Adrenal gland (tissue), 12 donors: ENCODE results near the gene HACE1. TPM values are rescaled to one million over a fixed set of nuclear protein-coding genes. Genes with fewer than 3 reads are reported as not detected.
"Not testable (repeated sequence)": the region's sequence is repeated elsewhere in the genome, so short reads cannot be mapped to it uniquely, and the experiment has no call there.

Source experiments
- DNase-seq, 7 donors: peaks; one replicate each; pipeline ENCODE4 v3.0.0-alpha.2; 2019 to 2020
- H3K27ac ChIP-seq, 5 donors: fragments of 200-600 bp; sonication (generic) in 4 of 5; 1 replicate in 3 of 5; 2 replicates in 2 of 5; pipeline versions ENCODE4 v1.5.1 to v1.8.0; 2016 to 2020; ENCODE audit warnings: mild to moderate bottlenecking in 1 of 5
- H3K27me3 ChIP-seq: fragments of 200-600 bp; 2 replicates; pipeline ENCODE4 v1.8.0; 2021
- H3K36me3 ChIP-seq, 2 donors: fragments of 200-600 bp; replicated peaks in 1 of 2; 1 replicate in 1 of 2; 2 replicates in 1 of 2; pipeline versions ENCODE4 v1.5.1 to v1.8.0; 2018 to 2022
- H3K4me1 ChIP-seq, 2 donors: fragments of 200-600 bp; replicated peaks in 1 of 2; 1 replicate in 1 of 2; 2 replicates in 1 of 2; pipeline versions ENCODE4 v1.5.1 to v1.8.0; 2018 to 2021
- H3K4me3 ChIP-seq, 4 donors: fragments of 200-600 bp; sonication (generic) in 3 of 4; one replicate each; pipeline ENCODE4 v1.5.1; 2016 to 2018
- H3K9me3 ChIP-seq, 3 donors: fragments of 200-600 bp; sonication (generic) in 1 of 3; replicated peaks in 1 of 3; 1 replicate in 2 of 3; 2 replicates in 1 of 3; pipeline versions ENCODE4 v1.5.1 to v1.8.0; 2016 to 2021
- CTCF ChIP-seq, 6 experiments: fragments of 450-650 bp in 4 of 6; fragments of 200-600 bp in 2 of 6; sonication (generic) in 1 of 6; IDR thresholded peaks; 1 replicate in 5 of 6; 2 replicates in 1 of 6; pipeline versions ENCODE4 v1.5.1 to v1.8.0; 2016 to 2021; ENCODE audit warnings: antibody characterized with exemption in 6 of 6, mild to moderate bottlenecking in 2 of 6, moderate library complexity in 1 of 6
- POLR2A ChIP-seq, 2 donors: fragments of 450-650 bp; IDR thresholded peaks; one replicate each; pipeline ENCODE4 v1.6.1; 2017; ENCODE audit warnings: antibody characterized with exemption in 2 of 2, mild to moderate bottlenecking in 2 of 2, moderate library complexity in 1 of 2
- WGBS, 4 donors: extraction: QIAGEN DNeasy Blood & Tissue Kit in 2 of 4; methylation state at CpG; one replicate each; pipeline versions ENCODE4 v1.1.5 to v1.1.7; 2013 to 2017; 5-methylcytosine and 5-hydroxymethylcytosine counted together
- intact Hi-C, 2 donors: fragments of 100-400 bp; cut with DNase I; formaldehyde crosslinking; loops; one replicate each; pipeline versions ENCODE4 v1.14.1 to v1.15.0; 2022 to 2023
- polyA plus RNA-seq, 3 donors: library from polyadenylated mRNA; stranded (reverse); fragments of 200-250 nt in 2 of 3; fragments of 350-450 nt in 1 of 3; fragmentation: Illumina TruSeq in 1 of 3; extraction: RNeasy Lipid Tissue Mini Kit (QIAGEN cat#74804) in 1 of 3; gene quantifications; one replicate each; pipeline ENCODE4 v1.2.3, GENCODE V29; 2013 to 2014
- total RNA-seq, 9 donors: library from RNA; depleted of rRNA in 4 of 9; stranded (reverse); fragments of >200 nt in 4 of 9; fragments of 120-200 nt in 1 of 9; fragmentation: NEBNext Ultra II Directional in 1 of 9; extraction: Animal tissue kit (Norgen Biotek cat#: 25700) in 1 of 9; gene quantifications; one replicate each; pipeline versions ENCODE4 v1.1.0 to v1.2.4, GENCODE V29; 2013 to 2023
- donor health status: healthy with polysubstance abuse.
- donor health status: Bipolar disorder and iron deficiency.
- donor health status: DM: yes; HTN: yes; CAD: no.
- donor health status: DM: no; HTN: no; CAD: no.
- donor health status: DM: no; HTN: no; CAD: no.
- donor health status: DM: yes; HTN: yes; CAD: no.

The HACE1 gene
- total and polyA plus RNA-seq, 12 donors = 5.6 to 14.2 (median 10.7) TPM

- Histone ChIP-seq H3K27me3 (no peaks in the 10 kb centered on the region), H3K27ac (no peak overlapping the region), H3K4me1 (no peaks in the 10 kb centered on the region), H3K36me3 (no peaks in the 10 kb centered on the region), H3K4me3 (no peak overlapping the region), H3K9me3 (no peaks in the 10 kb centered on the region)
- no peak for TF ChIP-seq CTCF (IDR thresholded peaks at IDR 0.05)
- no peak for TF ChIP-seq POLR2A (IDR thresholded peaks at IDR 0.05)
- no peak for DNase-seq
- intact Hi-C loops = no loop called here
Observed at GRCh38 chr6:104835782-104836181, 23.9 kb downstream of the HACE1 start.

GRCh38 chr6:104829183-104829958 is 30.3 kb downstream of the HACE1 start:
- intact Hi-C loops = no loop called here
- TF ChIP-seq CTCF (IDR thresholded peaks at IDR 0.05) (no peak), POLR2A (IDR thresholded peaks at IDR 0.05) (no peak)

GRCh38 chr6:104828478-104828877 is 31.2 kb downstream of the HACE1 start:
- WGBS, 4 donors = 77 to 85% (median 83%) methylated on average over 1 of the region's 1 CpG
- TF ChIP-seq CTCF (IDR thresholded peaks at IDR 0.05) (no peak), POLR2A (IDR thresholded peaks at IDR 0.05) (no peak)
- intact Hi-C loops = no loop called here

More at GRCh38 chr6:104829183-104829958, 30.3 kb downstream of the HACE1 start:
- Histone ChIP-seq H3K4me3 (no peak overlapping the region), H3K27me3 (no peaks in the 10 kb centered on the region), H3K27ac (no peak overlapping the region), H3K9me3 (no peaks in the 10 kb centered on the region), H3K4me1 (no peaks in the 10 kb centered on the region), H3K36me3 (no peaks in the 10 kb centered on the region)
- no peak for DNase-seq
- 94 to 100% (median 97%) methylated on average over 1 of the region's 1 CpG for WGBS, 4 donors

GRCh38 chr6:104820820-104821219 is 38.9 kb downstream of the HACE1 start:
- H3K27ac ChIP-seq, H3K4me3 ChIP-seq, H3K4me1 ChIP-seq, H3K27me3 ChIP-seq, intact Hi-C loops, DNase-seq, H3K9me3 ChIP-seq, H3K36me3 ChIP-seq: not testable (repeated sequence)
- 93 to 98% (median 97%) methylated on average over 4 of the region's 4 CpGs for WGBS, 4 donors

More at GRCh38 chr6:104828478-104828877, 31.2 kb downstream of the HACE1 start:
- Histone ChIP-seq H3K4me3 (no peak overlapping the region), H3K27ac (no peak overlapping the region), H3K36me3 (no peaks in the 10 kb centered on the region), H3K27me3 (no peaks in the 10 kb centered on the region), H3K4me1 (no peaks in the 10 kb centered on the region), H3K9me3 (no peaks in the 10 kb centered on the region)
- no peak for DNase-seq

GRCh38 chr6:104816125-104816524 is 43.6 kb downstream of the HACE1 start:
- no peak overlapping the region for H3K27ac ChIP-seq
- H3K4me3 ChIP-seq = no peak overlapping the region
- no peak for DNase-seq
- WGBS, 4 donors = 80 to 100% (median 94%) methylated on average over 3 of the region's 3 CpGs
- intact Hi-C loops = no loop called here
- peaks cover 0 to 4% (median 0%) of the 10 kb centered on the region in 3 donors for H3K9me3 ChIP-seq
- no peaks in the 10 kb centered on the region for H3K36me3 ChIP-seq
- no peaks in the 10 kb centered on the region for H3K4me1 ChIP-seq
- H3K27me3 ChIP-seq = no peaks in the 10 kb centered on the region
- TF ChIP-seq CTCF (IDR thresholded peaks at IDR 0.05) = no peak
- no peak for TF ChIP-seq POLR2A (IDR thresholded peaks at IDR 0.05)
